ENCODE measurements around the gene BEGAIN.

Gene BEGAIN

DNA sequence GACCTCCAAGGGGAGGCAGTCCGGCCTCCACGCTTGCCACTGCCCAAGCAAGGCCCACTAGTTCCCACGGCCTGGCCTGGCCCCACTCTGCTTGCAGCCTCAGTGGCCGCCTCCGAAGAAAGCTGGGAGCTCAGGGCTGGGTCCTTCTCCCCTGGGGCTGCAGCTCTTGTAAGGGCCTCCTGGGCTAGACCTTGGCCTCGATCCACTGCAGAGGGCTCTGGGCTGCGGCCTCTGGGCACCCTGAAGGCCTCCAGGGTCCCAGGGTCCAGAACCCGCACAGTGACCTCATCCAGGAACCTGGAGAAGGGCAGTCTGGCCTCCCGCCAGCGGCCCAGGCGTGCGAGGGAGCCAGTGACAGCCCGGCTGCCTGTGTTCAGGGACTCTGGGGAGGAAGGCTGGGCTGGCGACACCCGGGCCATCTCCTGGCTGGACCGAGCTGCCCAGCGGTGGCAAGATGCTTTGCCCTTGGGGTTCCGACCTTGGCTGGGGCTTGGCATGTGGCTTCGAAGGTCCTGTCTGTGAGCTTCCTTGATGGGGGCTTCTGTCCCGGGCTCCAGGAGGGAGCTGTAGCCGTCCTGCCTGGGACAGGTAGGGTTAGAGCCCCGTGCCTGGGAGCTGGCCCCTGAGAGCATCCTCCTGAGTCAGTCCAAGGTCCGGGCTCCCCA is 9.8 kb downstream of the BEGAIN start:
- no peaks in the 10 kb centered on the region for H3K36me3 ChIP-seq (replicated peaks)
- DNase-seq (ENCODE audit: low spot score in 2 of 2) = no peak
- H3K27me3 ChIP-seq (ENCODE audit: low read depth) = no peaks in the 10 kb centered on the region
- H3K4me3 ChIP-seq = no peak overlapping the region
- no peaks in the 10 kb centered on the region for H3K9me3 ChIP-seq
- H3K4me1 ChIP-seq = no peaks in the 10 kb centered on the region
- in situ Hi-C loops (cut with MboI; ENCODE audit: low sequenced_read_pairs) = no loop called here

DNA sequence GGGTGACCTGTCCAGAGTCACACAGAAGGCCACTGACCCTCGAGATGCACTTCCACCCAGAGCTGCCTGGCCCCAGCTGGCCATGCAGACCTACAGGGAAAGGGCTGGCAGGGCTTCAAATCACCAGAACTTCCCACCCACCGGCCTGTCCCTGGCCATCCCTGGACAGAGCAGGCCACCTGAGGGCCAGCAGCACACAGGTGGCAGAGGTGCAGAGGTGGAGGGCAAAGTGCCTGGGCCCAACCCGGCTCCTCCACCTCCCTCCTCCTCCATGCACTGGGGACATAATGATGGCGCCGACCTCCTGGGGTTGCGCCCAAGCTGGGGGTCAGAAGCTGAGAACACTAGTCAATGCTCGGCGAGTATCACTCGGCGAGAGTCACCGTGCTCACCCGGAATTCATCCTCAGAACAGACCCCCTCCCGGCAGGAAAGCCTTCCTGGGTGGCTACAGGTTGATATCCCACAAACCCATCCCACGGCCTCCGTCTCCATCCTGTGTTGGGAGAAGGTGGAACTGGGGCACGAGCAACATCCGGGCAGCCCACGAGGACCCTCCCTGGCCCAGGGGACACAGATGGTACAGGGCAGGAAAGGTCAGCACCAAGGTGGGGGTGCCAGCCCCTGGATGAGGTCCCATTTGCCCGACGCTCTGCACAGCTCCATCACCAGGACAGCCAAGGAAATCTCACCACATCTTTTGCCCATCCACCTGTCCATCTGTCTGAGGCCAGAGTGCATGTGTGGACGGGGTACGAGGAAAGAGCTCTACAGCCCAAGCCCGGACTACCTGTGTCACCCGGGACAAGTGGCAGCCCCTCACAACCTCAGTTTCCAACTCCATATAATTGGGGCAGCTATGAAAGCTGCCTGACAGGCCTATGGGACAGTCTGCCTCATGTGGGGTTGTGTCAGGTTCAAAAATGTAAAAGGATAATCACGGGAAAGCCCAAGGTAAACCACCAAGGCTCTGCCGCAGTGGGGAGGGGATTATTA is 10.8 kb downstream of the BEGAIN start:
- in situ Hi-C loops (cut with MboI; ENCODE audit: low sequenced_read_pairs) = no loop called here
- Histone ChIP-seq H3K9me3 (no peaks in the 10 kb centered on the region), H3K4me3 (no peak overlapping the region), H3K36me3 (replicated peaks) (no peaks in the 10 kb centered on the region), H3K4me1 (no peaks in the 10 kb centered on the region), H3K27me3 (ENCODE audit: low read depth) (no peaks in the 10 kb centered on the region)
- DNase-seq (ENCODE audit: low spot score in 2 of 2) = no peak

DNA sequence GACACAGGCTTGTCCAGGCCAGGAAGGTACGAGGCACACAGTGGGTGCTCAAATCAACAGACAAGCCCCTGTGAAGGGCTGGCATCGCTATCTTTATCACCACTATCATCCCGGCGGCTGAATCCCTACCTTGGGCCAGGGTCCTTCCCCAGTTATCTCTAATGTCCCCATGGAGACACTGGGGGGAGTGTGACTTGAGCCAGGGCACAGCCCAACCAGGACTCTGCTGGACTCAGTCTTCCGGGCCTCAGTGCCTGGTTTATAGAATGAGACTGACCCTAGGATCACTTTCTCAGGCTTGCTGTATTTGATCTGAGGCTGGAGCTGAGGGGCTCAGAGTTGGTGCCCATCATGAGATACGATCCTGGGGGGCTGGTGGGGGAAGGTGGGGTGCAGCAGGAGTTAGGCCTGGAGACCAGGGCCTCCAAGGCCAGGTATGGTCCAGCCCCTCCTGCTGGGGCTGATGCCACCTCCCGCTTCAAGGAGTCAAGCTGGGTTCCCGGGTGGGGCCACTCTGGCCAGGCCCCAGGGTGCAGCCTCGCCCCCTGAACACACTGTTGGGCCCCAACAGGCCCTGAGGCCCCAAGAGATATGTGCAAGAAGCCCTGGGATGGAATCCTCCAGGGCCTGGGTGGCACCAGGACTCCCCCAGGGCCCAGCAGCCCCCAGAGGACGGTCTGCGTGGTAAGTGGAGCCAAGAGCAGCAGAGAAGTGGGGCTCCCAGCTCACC is 11.8 kb downstream of the BEGAIN start:
- H3K4me1 ChIP-seq = no peaks in the 10 kb centered on the region

DNA sequence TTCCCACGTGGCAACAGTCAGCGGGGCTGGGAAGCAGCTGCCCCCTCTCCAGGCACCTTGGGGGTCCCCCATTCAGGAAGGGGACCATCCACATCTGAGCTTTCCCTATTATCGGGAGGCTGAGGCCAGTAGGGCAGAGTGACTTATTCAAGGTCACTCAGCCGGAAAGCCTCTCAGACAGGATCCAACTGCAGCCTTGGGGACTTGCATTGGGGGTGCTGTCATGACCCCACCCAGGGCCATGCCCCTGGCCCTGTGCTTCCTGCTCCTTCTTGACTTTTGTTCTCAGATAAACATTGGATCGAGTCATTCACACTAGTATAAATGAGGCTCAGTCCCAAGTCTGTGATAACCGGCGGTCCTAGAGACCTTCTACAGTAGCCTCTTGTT is 12.6 kb downstream of the BEGAIN start:
- Histone ChIP-seq H3K4me3 (no peak overlapping the region), H3K27me3 (ENCODE audit: low read depth) (peaks cover 15% of the 10 kb centered on the region), H3K36me3 (replicated peaks) (no peaks in the 10 kb centered on the region), H3K4me1 (no peaks in the 10 kb centered on the region), H3K9me3 (no peaks in the 10 kb centered on the region)
- in situ Hi-C loops (cut with MboI; ENCODE audit: low sequenced_read_pairs) = no loop called here
- no peak for DNase-seq (ENCODE audit: low spot score in 2 of 2)

More for the DNA sequence above, 11.8 kb downstream of the BEGAIN start:
- Histone ChIP-seq H3K36me3 (replicated peaks) (no peaks in the 10 kb centered on the region), H3K27me3 (ENCODE audit: low read depth) (peaks cover 7% of the 10 kb centered on the region), H3K9me3 (no peaks in the 10 kb centered on the region), H3K4me3 (no peak overlapping the region)
- no peak for DNase-seq (ENCODE audit: low spot score in 2 of 2)
- in situ Hi-C loops (cut with MboI; ENCODE audit: low sequenced_read_pairs) = no loop called here

DNA sequence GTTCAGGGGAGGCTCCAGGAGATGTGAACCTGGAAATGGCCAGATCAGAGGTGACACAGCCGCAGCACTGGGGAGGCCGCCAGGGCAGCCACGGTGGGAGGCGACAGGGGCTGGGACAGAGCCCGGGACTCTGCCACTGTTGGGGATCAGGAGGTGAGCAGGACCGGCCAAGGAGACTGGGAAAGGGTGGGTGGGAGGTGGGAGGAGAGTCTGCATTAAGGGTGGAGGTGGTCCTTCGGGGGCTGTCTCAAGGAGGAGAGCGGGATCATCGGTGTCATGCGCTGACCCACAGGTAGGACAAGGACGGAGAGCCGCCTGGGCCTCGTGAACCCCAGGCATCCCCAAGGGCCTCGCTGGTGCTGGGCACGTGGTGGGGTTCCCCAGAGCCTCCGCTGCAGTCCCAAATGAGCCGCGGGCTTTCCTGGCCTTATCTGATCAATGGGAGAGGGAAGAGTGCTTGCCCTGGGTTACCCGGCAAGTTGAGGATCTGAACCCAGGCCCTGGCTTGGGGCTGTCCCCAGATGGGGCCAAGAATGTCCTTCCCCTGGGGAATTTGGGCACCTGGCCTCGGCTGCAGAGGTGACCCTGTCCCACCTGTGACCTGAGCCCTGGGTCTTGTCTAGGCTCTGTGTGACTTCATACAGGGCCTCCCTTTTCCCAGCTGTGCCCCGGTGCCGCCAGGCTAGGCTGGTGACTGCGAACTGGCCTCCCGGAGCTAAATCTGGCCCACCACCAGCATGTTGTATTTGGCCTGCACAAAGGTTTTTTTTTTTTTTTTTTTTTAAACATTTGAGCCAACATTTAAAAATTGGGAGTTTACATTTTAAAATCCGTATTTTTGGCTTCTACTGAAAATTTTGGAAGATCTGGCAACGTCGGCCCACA is 13.2 kb downstream of the BEGAIN start:
- in situ Hi-C loops (cut with MboI; ENCODE audit: low sequenced_read_pairs) = no loop called here

DNA sequence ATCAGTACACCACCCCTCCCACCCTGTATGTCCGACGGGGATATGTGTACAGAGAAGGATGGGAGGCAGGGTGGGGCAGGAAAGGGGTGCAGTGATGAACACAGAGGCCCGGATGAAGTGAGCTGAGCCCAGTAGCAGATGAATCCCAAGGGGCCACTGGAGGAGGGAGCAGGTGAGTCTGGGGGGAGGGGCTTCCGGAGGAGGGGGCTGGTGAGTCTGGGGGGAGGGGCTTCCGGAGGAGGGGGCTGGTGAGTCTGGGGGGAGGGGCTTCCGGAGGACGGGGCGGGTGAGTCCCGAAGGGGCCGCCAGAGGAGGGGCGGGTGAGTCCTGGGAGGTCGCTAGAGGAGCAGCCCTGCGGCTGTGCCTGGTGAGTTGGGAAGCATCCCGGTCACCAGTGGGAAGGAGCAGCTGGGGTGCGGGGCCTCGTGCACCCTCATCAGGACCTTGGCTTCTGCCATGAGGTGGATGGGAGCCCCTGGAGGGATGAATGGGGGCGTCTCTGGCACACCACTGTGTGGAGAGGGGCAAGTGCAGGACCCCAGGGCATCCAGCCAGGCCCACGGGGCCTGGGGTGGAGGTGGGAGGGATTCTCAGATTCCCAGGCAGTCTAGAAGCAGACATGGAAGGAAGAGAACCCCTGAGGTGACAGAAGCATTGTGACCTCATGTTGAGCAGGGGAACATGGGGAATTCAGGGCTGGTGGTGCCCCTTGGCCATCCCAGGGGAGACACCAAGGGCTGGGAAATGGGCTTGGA is 14.0 kb downstream of the BEGAIN start:
- in situ Hi-C loops (cut with MboI; ENCODE audit: low sequenced_read_pairs) = no loop called here
- H3K27me3 ChIP-seq (ENCODE audit: low read depth) = peaks cover 27% of the 10 kb centered on the region
- no peak for DNase-seq (ENCODE audit: low spot score in 2 of 2)
- no peaks in the 10 kb centered on the region for H3K9me3 ChIP-seq
- no peaks in the 10 kb centered on the region for H3K36me3 ChIP-seq (replicated peaks)
- no peak overlapping the region for H3K4me3 ChIP-seq
- no peaks in the 10 kb centered on the region for H3K4me1 ChIP-seq

More for the DNA sequence above, 13.2 kb downstream of the BEGAIN start:
- Histone ChIP-seq H3K36me3 (replicated peaks) (no peaks in the 10 kb centered on the region), H3K4me3 (no peak overlapping the region), H3K4me1 (no peaks in the 10 kb centered on the region), H3K27me3 (ENCODE audit: low read depth) (peaks cover 21% of the 10 kb centered on the region), H3K9me3 (no peaks in the 10 kb centered on the region)
- DNase-seq (ENCODE audit: low spot score in 2 of 2) = no peak

DNA sequence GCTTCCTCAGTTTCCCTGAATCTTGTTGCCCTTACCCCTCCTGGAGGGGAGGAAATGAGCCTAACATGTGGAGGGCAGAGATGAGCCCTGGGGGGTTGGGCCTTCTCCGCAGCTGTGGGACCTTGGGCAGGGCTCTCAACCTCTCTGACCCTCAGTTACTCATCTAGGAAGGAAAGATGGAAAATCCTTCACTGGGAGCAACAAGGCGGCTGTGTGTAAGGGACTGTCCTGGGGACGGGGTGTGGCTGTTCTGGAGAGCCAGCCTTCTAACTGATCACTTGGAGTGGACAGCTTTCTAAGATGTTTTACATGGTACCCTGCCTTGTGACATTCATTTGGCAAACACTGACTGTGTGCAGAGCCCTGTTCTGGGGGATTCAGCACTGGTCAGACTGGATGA is 14.7 kb downstream of the BEGAIN start:
- no peaks in the 10 kb centered on the region for H3K4me1 ChIP-seq
- H3K27me3 ChIP-seq (ENCODE audit: low read depth) = peaks cover 30% of the 10 kb centered on the region
- no peaks in the 10 kb centered on the region for H3K36me3 ChIP-seq (replicated peaks)
- H3K9me3 ChIP-seq = no peaks in the 10 kb centered on the region
- H3K4me3 ChIP-seq = no peak overlapping the region
- no peak for DNase-seq (ENCODE audit: low spot score in 2 of 2)
- in situ Hi-C loops (cut with MboI; ENCODE audit: low sequenced_read_pairs) = no loop called here

DNA sequence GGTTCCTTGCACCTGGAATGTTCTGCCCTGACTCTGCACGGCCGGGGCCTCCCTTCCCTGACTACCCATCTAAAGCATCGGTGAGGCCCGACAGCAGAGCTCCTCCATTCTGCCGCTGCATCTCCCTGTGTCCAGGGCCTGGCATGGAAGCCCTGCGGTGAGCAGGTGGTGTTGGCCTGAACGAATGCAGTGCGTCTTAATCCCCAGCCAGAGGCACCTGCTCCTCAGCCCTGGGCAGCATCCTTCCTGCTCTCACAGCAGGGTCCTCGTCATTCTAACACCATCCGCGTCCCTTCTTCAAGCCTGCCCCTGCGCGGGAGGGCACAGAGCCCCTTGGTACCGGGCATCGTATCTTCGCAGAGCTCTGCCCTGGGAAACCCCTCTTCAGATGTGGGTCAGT is 15.4 kb downstream of the BEGAIN start:
- in situ Hi-C loops (cut with MboI; ENCODE audit: low sequenced_read_pairs) = no loop called here
- Histone ChIP-seq H3K27me3 (ENCODE audit: low read depth) (peaks cover 34% of the 10 kb centered on the region), H3K4me3 (no peak overlapping the region), H3K4me1 (no peaks in the 10 kb centered on the region), H3K9me3 (no peaks in the 10 kb centered on the region), H3K36me3 (replicated peaks) (no peaks in the 10 kb centered on the region)
- no peak for DNase-seq (ENCODE audit: low spot score in 2 of 2)

DNA sequence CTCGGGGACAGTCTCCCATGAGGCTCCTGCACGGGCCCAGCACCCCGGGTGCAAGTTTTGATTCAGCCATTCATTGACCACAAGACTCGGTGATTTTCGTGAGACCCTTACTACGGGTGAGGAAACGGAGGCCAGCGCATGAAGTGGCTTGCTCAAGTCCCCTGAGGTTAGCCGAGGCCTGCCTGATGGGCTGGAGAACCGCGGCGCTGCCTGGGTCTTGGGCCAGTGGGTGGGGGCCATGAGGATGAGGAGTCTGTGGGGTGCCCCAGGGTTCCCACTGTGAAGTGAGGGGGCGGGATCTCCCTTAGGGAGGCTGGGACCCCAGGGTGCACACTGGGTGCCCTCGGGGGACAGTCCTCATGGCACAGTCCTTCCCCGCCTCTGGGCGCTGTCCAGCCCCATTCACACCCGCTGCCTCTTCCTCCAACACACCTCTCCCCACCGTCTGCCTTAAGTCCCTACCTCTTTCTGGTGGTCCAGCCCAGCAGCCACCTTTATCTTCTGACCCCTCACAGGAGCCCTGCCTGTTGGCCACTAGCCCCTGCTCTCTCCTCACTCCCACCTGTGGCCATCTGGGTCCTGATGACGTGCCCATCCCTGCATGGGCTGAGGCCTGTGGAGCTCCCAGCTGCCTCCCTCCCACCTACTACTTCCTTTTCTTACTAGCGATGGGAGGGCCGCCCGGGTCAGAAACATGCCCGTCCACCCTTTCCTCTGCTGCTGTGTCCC is 16.3 kb downstream of the BEGAIN start:
- no peak for DNase-seq (ENCODE audit: low spot score in 2 of 2)
- no peak overlapping the region for H3K4me3 ChIP-seq
- H3K36me3 ChIP-seq (replicated peaks) = no peaks in the 10 kb centered on the region
- no peaks in the 10 kb centered on the region for H3K4me1 ChIP-seq
- H3K27me3 ChIP-seq (ENCODE audit: low read depth) = peaks cover 41% of the 10 kb centered on the region
- no peaks in the 10 kb centered on the region for H3K9me3 ChIP-seq
- in situ Hi-C loops (cut with MboI; ENCODE audit: low sequenced_read_pairs) = no loop called here

DNA sequence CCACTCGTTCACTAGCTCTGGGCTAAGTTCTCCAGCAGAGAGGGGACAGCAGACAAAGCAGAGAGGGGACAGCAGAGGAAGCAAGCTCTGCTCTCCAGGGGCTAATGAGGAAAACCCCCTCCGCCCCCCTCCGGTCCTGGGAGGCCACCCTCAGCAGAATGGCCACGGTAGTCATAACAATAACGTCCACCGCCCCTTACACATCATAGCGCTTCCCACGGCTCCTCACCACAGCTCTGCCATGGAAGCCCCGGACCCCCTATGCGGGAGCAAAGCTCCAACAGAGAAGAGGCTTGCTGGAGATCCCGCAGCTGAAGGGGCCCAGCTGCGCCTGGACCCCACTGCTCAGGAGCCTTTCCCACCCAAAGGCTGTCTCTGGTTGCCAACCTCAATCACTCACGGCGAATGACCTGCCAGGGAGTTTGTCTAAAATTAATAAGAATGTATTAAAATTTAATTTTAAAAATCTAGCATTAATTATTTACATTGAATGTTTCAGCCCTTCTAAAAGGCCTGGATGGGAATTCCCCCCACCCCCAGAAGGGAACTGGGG is 17.4 kb downstream of the BEGAIN start:
- Histone ChIP-seq H3K27me3 (ENCODE audit: low read depth) (peaks cover 45% of the 10 kb centered on the region), H3K4me3 (no peak overlapping the region), H3K9me3 (no peaks in the 10 kb centered on the region), H3K36me3 (replicated peaks) (no peaks in the 10 kb centered on the region), H3K4me1 (no peaks in the 10 kb centered on the region)
- in situ Hi-C loops (cut with MboI; ENCODE audit: low sequenced_read_pairs) = no loop called here
- DNase-seq (ENCODE audit: low spot score in 2 of 2) = no peak

DNA sequence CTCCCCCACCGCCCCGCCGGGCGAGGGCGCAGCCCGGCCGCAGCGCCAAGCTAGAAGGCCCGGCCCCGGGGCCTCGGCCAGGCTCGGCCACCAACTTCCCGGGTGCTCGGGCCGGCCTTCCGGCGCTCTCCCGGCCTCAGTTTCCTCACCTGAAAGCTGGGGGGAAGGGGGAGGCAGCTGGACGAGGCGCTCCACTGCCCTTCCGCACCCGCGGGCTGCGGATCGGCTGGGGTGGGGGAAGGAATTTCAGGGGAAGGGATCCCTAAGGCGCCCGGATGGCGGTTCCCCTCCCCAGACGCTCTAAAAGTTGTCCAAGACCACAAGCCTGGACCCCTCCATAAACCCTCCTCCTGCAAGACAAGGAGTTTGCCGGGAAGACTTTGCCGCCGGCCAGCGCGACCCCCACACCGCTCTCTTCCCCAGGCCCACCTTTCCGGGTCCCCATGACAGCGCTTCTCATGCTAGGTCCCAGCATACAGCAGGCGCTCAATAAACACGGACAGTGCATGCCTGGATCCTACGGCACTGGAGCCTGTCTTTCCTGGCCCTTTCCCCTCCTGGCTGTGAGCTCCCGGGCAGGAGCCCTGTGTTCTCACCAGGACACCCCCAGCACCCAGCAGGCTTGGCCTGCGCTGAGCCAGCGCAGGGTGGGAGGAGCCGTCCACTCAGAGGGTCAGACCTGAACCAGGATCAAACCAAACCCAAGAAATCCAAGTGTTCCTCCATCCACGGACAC is 18.1 kb downstream of the BEGAIN start:
- H3K4me3 ChIP-seq = no peak overlapping the region
- no peaks in the 10 kb centered on the region for H3K9me3 ChIP-seq
- H3K4me1 ChIP-seq = no peaks in the 10 kb centered on the region
- peaks cover 51% of the 10 kb centered on the region for H3K27me3 ChIP-seq (ENCODE audit: low read depth)
- no peaks in the 10 kb centered on the region for H3K36me3 ChIP-seq (replicated peaks)
- DNase-seq (ENCODE audit: low spot score in 2 of 2) = no peak
- in situ Hi-C loops (cut with MboI; ENCODE audit: low sequenced_read_pairs) = no loop called here

Measured in HAP-1 (cell line).